Calu3 (cell line): ENCODE data around the gene BMP6. TPM values are rescaled to one million over a fixed set of nuclear protein-coding genes. Genes with fewer than 3 reads are reported as not detected.

ENCODE experiments used
- BruUV-seq: library from RNA; stranded (reverse); fragments of 400-500 nt; replicated peaks from 2 replicates; lab custom pipeline; 2021; lab: Mats Ljungman, UMichigan
- CTCF ChIA-PET: fragments of 300-600 bp; sonication (Branson Sonifier 250); formaldehyde crosslinking; loops from one replicate; lab custom pipeline; 2022; ENCODE audit warnings: antibody characterized with exemption; lab: Charles Lee
- DNase-seq: peaks from one replicate; pipeline ENCODE4 v3.0.0; 2022
- H3K27ac Mint-ChIP-seq: one replicate; pipeline ENCODE4 v1.8.0; 2022; ENCODE audit warnings: mixed read lengths; ENCODE audit not compliant: unreplicated experiment
- H3K27me3 Mint-ChIP-seq: one replicate; pipeline ENCODE4 v1.8.0; 2022; ENCODE audit warnings: mixed read lengths; ENCODE audit not compliant: unreplicated experiment
- H3K36me3 Mint-ChIP-seq: one replicate; pipeline ENCODE4 v1.8.0; 2022; ENCODE audit warnings: mild to moderate bottlenecking, moderate library complexity, mixed read lengths; ENCODE audit not compliant: insufficient read depth, unreplicated experiment
- H3K4me1 Mint-ChIP-seq: one replicate; pipeline ENCODE4 v1.8.0; 2022; ENCODE audit warnings: mild to moderate bottlenecking, low read depth, mixed read lengths; ENCODE audit not compliant: unreplicated experiment
- H3K4me3 Mint-ChIP-seq: one replicate; pipeline ENCODE4 v1.8.0; 2022; ENCODE audit warnings: mild to moderate bottlenecking, low read depth, moderate library complexity, mixed read lengths; ENCODE audit not compliant: unreplicated experiment
- H3K9me3 Mint-ChIP-seq: one replicate; pipeline ENCODE4 v1.8.0; 2022; ENCODE audit warnings: low read depth, mixed read lengths; ENCODE audit not compliant: unreplicated experiment
- CTCF ChIP-seq: fragments of 200-600 bp; IDR thresholded peaks from one replicate; pipeline ENCODE4 v1.8.0; 2022; ENCODE audit warnings: antibody characterized with exemption; ENCODE audit not compliant: unreplicated experiment
- intact Hi-C: fragments of 100-400 bp; cut with micrococcal nuclease; formaldehyde crosslinking; loops from one replicate; pipeline ENCODE4 v1.10.0; 2022; ENCODE audit not compliant: unreplicated experiment
- total RNA-seq: library from RNA; stranded (reverse); gene quantifications from 2 replicates; pipeline ENCODE4 v1.2.3, GENCODE V29; 2022

The BMP6 gene
- total RNA-seq, 1 experiment from 2014 or later, result 0.17 TPM

- DNase-seq, result no peak
- Mint-ChIP-seq H3K27ac (no peak overlapping the region), H3K36me3 (no peaks in the 10 kb centered on the region), H3K27me3 (peaks cover 5% of the 10 kb centered on the region), H3K4me3 (no peak overlapping the region), H3K4me1 (no peaks in the 10 kb centered on the region), H3K9me3 (no peaks in the 10 kb centered on the region)
- intact Hi-C loops, result no loop called here
- CTCF ChIA-PET, result no interaction called here
- no peak for TF ChIP-seq CTCF
- no TSS peak for BruUV-seq
Observed at GRCh38 chr6:7809346-7809745, 83.4 kb downstream of the BMP6 start.

GRCh38 chr6:7811441-7811840, 85.5 kb downstream of the BMP6 start:
- BruUV-seq, result no TSS peak
- CTCF ChIA-PET, result no interaction called here
- H3K9me3 Mint-ChIP-seq, result no peaks in the 10 kb centered on the region
- no peaks in the 10 kb centered on the region for H3K27me3 Mint-ChIP-seq
- intact Hi-C loops, result loop anchor here (10.0 kb wide), 1 partner anchor 183 kb away; no protein-coding TSS in a partner anchor
- H3K36me3 Mint-ChIP-seq, result no peaks in the 10 kb centered on the region
- no peaks in the 10 kb centered on the region for H3K4me1 Mint-ChIP-seq
- H3K27ac Mint-ChIP-seq, result no peak overlapping the region
- no peak for DNase-seq
- no peak overlapping the region for H3K4me3 Mint-ChIP-seq
- no peak for TF ChIP-seq CTCF

GRCh38 chr6:7812623-7813022, 86.7 kb downstream of the BMP6 start:
- no peaks in the 10 kb centered on the region for H3K36me3 Mint-ChIP-seq
- H3K9me3 Mint-ChIP-seq, result no peaks in the 10 kb centered on the region
- H3K27ac Mint-ChIP-seq, result no peak overlapping the region
- no TSS peak for BruUV-seq
- H3K4me3 Mint-ChIP-seq, result no peak overlapping the region
- CTCF ChIA-PET, result no interaction called here
- intact Hi-C loops, result loop anchor here (10.0 kb wide), 1 partner anchor 182 kb away; no protein-coding TSS in a partner anchor
- no peaks in the 10 kb centered on the region for H3K27me3 Mint-ChIP-seq
- no peak for TF ChIP-seq CTCF
- H3K4me1 Mint-ChIP-seq, result no peaks in the 10 kb centered on the region
- DNase-seq, result no peak

GRCh38 chr6:7813193-7813592, 87.3 kb downstream of the BMP6 start:
- Mint-ChIP-seq H3K4me3 (no peak overlapping the region), H3K27ac (no peak overlapping the region), H3K36me3 (no peaks in the 10 kb centered on the region), H3K9me3 (no peaks in the 10 kb centered on the region), H3K27me3 (peaks cover under 1% of the 10 kb centered on the region), H3K4me1 (no peaks in the 10 kb centered on the region)
- intact Hi-C loops, result loop anchor here (10.0 kb wide), 1 partner anchor 182 kb away; no protein-coding TSS in a partner anchor
- no peak for DNase-seq
- CTCF ChIA-PET, result interaction anchor here (0.7 to 0.9 kb wide), 2 partner anchors 54 to 66 kb away, joined by 3 to 4 read pairs; no protein-coding TSS in a partner anchor
- no TSS peak for BruUV-seq
- TF ChIP-seq CTCF, result no peak
